Purkinje cell (primary cell): Measurements from ENCODE around the gene RAB32. TPM values are rescaled to one million over a fixed set of nuclear protein-coding genes. Genes with fewer than 3 reads are reported as not detected.

ENCODE experiments used
- polyA plus RNA-seq: library from polyadenylated mRNA; unstranded; fragments of >200 nt; fragmentation: Nextera tagmentation; gene quantifications from 2 replicates; pipeline ENCODE4 v1.2.1, GENCODE V29; 2014

The RAB32 gene
- polyA plus RNA-seq: 0.78 and 3.0 TPM in 2 replicates

GRCh38 chr6:146543211-146543939, at the start of gene RAB32:
TSS of gene RAB32 (plus strand) at chr6:146543833. CDS start at chr6:146543872, 39 bp downstream.

DNA sequence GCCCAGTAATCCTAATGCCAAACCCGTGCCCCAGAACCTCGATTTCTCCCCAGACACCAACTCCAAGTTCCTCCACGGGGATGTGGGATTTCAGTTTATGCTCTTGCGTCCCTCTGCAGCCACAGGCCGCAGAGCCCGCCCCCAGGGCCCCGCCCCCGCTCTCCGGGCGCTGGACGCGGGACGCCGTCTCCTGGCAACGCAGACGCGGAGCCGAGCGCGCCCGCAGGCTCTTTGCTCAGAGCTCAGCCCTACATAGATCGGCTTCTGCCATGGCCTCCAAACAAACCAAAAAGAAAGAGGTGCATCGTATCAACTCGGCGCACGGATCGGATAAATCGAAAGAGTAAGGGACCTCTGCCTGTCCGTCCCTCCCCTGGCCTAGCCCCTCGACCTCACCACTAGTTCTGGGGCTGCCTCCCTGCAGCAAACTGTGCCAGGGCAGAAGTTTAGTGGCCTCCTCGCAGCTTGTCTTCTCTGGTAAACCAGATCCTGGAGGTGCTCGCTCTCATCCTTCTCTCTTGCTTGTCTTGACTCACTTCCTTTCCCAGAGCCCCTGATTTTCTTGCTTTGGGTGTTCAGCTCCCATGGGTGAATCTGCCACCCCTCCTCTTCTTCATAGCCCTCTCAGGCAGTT, 55.3 kb downstream of the RAB32 start, which contains the start of gene ADGB:
ADGB (plus strand) TSS at position 201 of the 634 bp plus-strand sequence; CDS start at position 270, 69 bp downstream.

Other genes starting within 250 kb of the RAB32 start
- not detected in 2 replicates for gene ADGB, start 55.1 kb downstream of the RAB32 start, polyA plus RNA-seq